Thyroid gland (tissue), 4 donors: ENCODE data around the gene DTHD1.

Source experiments
- POLR2A ChIP-seq, 2 donors: fragments of 450-650 bp; IDR thresholded peaks; one replicate each; pipeline ENCODE4 v1.6.1; 2017; ENCODE audit warnings: antibody characterized with exemption in 2 of 2, mild to moderate bottlenecking in 2 of 2, moderate library complexity in 1 of 2
- TF ChIP-seq, protein P1 (sequence below), 6 experiments: fragments of 200-600 bp in 3 of 6; fragments of 450-650 bp in 3 of 6; sonication (generic) in 3 of 6; IDR thresholded peaks; one replicate each; pipeline ENCODE4 v1.5.1; 2016 to 2019; ENCODE audit warnings: antibody characterized with exemption in 6 of 6, mild to moderate bottlenecking in 2 of 6, inconsistent platforms in 1 of 6, moderate library complexity in 1 of 6

DNA sequence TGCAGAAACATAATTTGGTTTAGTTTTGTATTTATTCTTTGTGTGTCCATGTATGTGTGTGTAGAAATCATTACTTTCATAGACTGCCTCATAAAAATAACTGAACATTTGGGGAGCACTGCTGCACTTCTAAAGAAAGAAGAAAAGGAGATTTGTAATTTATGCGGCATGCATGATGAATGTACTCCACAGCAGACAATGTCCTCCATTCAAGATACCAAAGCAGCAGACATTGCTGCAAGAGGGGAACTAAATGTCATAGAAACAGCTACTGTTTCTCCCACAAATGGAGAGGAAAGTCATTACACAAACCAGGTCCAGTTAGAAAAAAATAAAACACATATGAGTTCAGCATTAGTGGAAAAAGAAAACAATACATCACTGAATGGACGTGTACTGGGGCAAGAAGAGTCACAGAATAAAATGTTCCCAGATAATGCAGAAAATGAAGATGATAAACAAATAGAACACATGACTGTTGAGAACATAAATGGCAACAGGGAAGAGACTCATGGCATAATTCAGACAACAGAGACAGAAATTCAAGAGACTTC, 2.6 kb downstream of the DTHD1 start:
- TF ChIP-seq, protein P1, sequence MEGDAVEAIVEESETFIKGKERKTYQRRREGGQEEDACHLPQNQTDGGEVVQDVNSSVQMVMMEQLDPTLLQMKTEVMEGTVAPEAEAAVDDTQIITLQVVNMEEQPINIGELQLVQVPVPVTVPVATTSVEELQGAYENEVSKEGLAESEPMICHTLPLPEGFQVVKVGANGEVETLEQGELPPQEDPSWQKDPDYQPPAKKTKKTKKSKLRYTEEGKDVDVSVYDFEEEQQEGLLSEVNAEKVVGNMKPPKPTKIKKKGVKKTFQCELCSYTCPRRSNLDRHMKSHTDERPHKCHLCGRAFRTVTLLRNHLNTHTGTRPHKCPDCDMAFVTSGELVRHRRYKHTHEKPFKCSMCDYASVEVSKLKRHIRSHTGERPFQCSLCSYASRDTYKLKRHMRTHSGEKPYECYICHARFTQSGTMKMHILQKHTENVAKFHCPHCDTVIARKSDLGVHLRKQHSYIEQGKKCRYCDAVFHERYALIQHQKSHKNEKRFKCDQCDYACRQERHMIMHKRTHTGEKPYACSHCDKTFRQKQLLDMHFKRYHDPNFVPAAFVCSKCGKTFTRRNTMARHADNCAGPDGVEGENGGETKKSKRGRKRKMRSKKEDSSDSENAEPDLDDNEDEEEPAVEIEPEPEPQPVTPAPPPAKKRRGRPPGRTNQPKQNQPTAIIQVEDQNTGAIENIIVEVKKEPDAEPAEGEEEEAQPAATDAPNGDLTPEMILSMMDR (IDR thresholded peaks at IDR 0.05) = no peak
- TF ChIP-seq POLR2A (IDR thresholded peaks at IDR 0.05) = no peak
